ENCODE measurements around the gene LGR5.

DNA sequence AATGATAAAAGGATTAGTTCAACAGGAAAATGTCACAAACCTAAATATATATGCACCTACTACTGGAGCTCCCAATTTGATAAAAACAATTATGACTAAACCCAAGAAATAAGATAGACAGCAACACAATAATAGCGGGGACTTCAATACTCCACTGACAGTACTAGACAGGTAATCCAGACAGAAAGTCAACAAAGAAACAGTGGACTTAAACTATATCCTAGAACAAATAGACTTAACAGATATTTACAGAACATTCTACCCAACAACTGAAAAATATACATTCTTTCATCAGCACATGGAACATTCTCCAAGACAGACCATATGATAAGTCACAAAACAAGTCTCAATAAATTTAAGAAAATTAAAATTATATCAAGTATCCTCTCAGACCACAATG lies 28.0 kb upstream of the LGR5 start:
- no peak for TF ChIP-seq ZNF274 (IDR thresholded peaks at IDR 0.05; ENCODE audit: low read depth, low read length)
- no peak for TF ChIP-seq YY1 (IDR thresholded peaks at IDR 0.05; ENCODE audit: insufficient read depth, insufficient read length)
- no peak for TF ChIP-seq SUZ12 (IDR thresholded peaks at IDR 0.05; ENCODE audit: extremely low read depth, insufficient read depth, insufficient read length)

All from NT2/D1 (cell line).